ENCODE results near the gene USF1.

DNA sequence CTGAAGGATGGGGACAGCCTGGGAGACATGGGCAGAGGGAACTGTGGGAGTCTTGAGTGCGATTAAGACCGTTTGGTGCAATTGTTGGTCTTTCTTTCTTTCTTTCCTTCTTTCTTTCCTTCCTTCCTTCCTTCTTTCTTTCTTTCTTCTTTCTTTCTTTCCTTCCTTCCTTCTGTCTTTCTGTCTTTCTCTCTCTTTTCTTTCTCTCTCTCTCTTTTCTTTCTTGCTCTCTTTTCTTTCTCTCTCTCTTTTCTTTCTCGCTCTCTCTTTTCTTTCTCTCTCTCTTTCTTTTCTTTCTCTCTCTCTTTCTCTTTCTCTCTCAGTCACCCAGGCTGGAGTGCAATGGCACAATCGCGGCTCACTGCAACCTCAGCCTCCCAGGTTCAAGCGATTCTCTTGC lies 49.5 kb upstream of the USF1 start:
- TF ChIP-seq ZNF785 (CRISPR knock-in tag; IDR thresholded peaks at IDR 0.05): no peak
- no peak for TF ChIP-seq RCOR1 (IDR thresholded peaks at IDR 0.05; ENCODE audit: borderline replicate concordance in 1 of 2, low read depth in 2 of 2, low read length in 2 of 2)
- TF ChIP-seq ZNF445 (CRISPR knock-in tag; IDR thresholded peaks at IDR 0.05; ENCODE audit: low read depth): no peak
- no peak for TF ChIP-seq ZNF124 (CRISPR knock-in tag; IDR thresholded peaks at IDR 0.05)
- TF ChIP-seq CHD1 (IDR thresholded peaks at IDR 0.05; ENCODE audit: low read length): no peak
- no peak for TF ChIP-seq SRF (CRISPR knock-in tag; IDR thresholded peaks at IDR 0.05)
- no peak for TF ChIP-seq DNMT1 (IDR thresholded peaks at IDR 0.05)
- TF ChIP-seq, protein P1, sequence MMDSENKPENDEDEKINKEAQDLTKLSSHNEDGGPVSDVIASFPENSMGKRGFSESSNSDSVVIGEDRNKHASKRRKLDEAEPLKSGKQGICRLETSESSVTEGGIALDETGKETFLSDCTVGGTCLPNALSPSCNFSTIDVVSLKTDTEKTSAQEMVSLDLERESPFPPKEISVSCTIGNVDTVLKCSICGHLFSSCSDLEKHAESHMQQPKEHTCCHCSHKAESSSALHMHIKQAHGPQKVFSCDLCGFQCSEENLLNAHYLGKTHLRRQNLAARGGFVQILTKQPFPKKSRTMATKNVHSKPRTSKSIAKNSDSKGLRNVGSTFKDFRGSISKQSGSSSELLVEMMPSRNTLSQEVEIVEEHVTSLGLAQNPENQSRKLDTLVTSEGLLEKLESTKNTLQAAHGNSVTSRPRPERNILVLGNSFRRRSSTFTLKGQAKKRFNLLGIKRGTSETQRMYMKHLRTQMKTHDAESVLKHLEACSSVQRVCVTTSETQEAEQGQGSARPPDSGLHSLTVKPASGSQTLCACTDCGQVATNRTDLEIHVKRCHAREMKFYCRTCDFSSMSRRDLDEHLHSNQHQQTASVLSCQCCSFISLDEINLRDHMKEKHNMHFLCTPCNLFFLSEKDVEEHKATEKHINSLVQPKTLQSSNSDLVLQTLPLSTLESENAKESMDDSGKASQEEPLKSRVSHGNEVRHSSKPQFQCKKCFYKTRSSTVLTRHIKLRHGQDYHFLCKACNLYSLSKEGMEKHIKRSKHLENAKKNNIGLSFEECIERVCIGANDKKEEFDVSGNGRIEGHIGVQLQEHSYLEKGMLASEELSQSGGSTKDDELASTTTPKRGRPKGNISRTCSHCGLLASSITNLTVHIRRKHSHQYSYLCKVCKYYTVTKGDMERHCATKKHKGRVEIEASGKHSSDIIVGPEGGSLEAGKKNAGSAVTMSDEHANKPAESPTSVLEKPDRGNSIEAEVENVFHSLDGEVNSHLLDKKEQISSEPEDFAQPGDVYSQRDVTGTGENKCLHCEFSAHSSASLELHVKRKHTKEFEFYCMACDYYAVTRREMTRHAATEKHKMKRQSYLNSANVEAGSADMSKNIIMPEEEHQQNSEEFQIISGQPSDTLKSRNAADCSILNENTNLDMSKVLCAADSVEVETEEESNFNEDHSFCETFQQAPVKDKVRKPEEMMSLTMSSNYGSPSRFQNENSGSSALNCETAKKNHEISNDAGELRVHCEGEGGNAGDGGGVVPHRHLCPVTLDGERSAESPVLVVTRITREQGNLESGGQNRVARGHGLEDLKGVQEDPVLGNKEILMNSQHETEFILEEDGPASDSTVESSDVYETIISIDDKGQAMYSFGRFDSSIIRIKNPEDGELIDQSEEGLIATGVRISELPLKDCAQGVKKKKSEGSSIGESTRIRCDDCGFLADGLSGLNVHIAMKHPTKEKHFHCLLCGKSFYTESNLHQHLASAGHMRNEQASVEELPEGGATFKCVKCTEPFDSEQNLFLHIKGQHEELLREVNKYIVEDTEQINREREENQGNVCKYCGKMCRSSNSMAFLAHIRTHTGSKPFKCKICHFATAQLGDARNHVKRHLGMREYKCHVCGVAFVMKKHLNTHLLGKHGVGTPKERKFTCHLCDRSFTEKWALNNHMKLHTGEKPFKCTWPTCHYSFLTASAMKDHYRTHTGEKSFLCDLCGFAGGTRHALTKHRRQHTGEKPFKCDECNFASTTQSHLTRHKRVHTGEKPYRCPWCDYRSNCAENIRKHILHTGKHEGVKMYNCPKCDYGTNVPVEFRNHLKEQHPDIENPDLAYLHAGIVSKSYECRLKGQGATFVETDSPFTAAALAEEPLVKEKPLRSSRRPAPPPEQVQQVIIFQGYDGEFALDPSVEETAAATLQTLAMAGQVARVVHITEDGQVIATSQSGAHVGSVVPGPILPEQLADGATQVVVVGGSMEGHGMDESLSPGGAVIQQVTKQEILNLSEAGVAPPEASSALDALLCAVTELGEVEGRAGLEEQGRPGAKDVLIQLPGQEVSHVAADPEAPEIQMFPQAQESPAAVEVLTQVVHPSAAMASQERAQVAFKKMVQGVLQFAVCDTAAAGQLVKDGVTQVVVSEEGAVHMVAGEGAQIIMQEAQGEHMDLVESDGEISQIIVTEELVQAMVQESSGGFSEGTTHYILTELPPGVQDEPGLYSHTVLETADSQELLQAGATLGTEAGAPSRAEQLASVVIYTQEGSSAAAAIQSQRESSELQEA (IDR thresholded peaks at IDR 0.05; ENCODE audit: low read depth): no peak
- no peak for TF ChIP-seq TAF1 (IDR thresholded peaks at IDR 0.05; ENCODE audit: control insufficient read depth, extremely low read depth, insufficient read depth, low read length, severe bottlenecking)
- no peak for TF ChIP-seq MTA1 (IDR thresholded peaks at IDR 0.05; ENCODE audit: borderline replicate concordance)
- TF ChIP-seq U2AF1 (optimal IDR thresholded peaks at IDR 0.05; ENCODE audit: low read depth, low read length): no peak
- no peak for TF ChIP-seq FOS (IDR thresholded peaks at IDR 0.05; ENCODE audit: extremely low read depth, insufficient read length)
